ENCODE measurements around the gene COL19A1. TPM values are rescaled to one million over a fixed set of nuclear protein-coding genes. Genes with fewer than 3 reads are reported as not detected.

COL19A1 gene
- total and polyA plus RNA-seq, 7 donors, result 0.54 to 1.6 (median 0.83) TPM; not detected in 3

GRCh38 chr6:70176842-70177550 lies 310.6 kb downstream of the COL19A1 start:
- no peaks in the 10 kb centered on the region for H3K9me3 ChIP-seq
- H3K27me3 ChIP-seq, result no peaks in the 10 kb centered on the region
- intact Hi-C loops (cut with DNase I), result no loop called here
- no peak for DNase-seq
- no peaks in the 10 kb centered on the region for H3K36me3 ChIP-seq
- no peak overlapping the region for H3K4me3 ChIP-seq
- 69 to 88% methylated on average over 3 of the region's 3 CpGs for WGBS, 2 donors
- no peaks in the 10 kb centered on the region for H3K4me1 ChIP-seq
- TF ChIP-seq POLR2AphosphoS5 (IDR thresholded peaks at IDR 0.05), result no peak
- TF ChIP-seq CTCF (IDR thresholded peaks at IDR 0.05), result no peak
- no peak for TF ChIP-seq POLR2A (IDR thresholded peaks at IDR 0.05)
- no peak for TF ChIP-seq EP300 (IDR thresholded peaks at IDR 0.05)
- no peak overlapping the region for H3K27ac ChIP-seq

GRCh38 chr6:70180183-70180900 lies 314.0 kb downstream of the COL19A1 start:
- Histone ChIP-seq H3K9me3 (no peaks in the 10 kb centered on the region), H3K4me1 (no peaks in the 10 kb centered on the region), H3K27me3 (no peaks in the 10 kb centered on the region), H3K4me3 (no peak overlapping the region), H3K27ac (no peak overlapping the region), H3K36me3 (no peaks in the 10 kb centered on the region)
- TF ChIP-seq POLR2AphosphoS5 (IDR thresholded peaks at IDR 0.05) (no peak), CTCF (IDR thresholded peaks at IDR 0.05) (no peak), POLR2A (IDR thresholded peaks at IDR 0.05) (no peak), EP300 (IDR thresholded peaks at IDR 0.05) (no peak)
- intact Hi-C loops (cut with DNase I), result no loop called here
- 90 to 91% methylated on average over 2 of the region's 2 CpGs for WGBS, 2 donors
- no peak for DNase-seq

GRCh38 chr6:70180901-70181599 lies 314.7 kb downstream of the COL19A1 start:
- intact Hi-C loops (cut with DNase I), result no loop called here
- H3K4me3 ChIP-seq, result no peak overlapping the region
- no peak for DNase-seq
- no peaks in the 10 kb centered on the region for H3K27me3 ChIP-seq
- H3K9me3 ChIP-seq, result no peaks in the 10 kb centered on the region
- H3K4me1 ChIP-seq, result no peaks in the 10 kb centered on the region
- H3K27ac ChIP-seq, result no peak overlapping the region
- no peaks in the 10 kb centered on the region for H3K36me3 ChIP-seq
- TF ChIP-seq POLR2A (IDR thresholded peaks at IDR 0.05), result no peak
- WGBS, 2 donors, result 25 to 57% methylated on average over 1 of the region's 1 CpG

GRCh38 chr6:70183538-70183937 lies 317.2 kb downstream of the COL19A1 start:
- H3K9me3 ChIP-seq, result no peaks in the 10 kb centered on the region
- H3K27me3 ChIP-seq, result no peaks in the 10 kb centered on the region
- TF ChIP-seq EP300 (IDR thresholded peaks at IDR 0.05), result no peak
- TF ChIP-seq POLR2A (IDR thresholded peaks at IDR 0.05), result no peak
- no peak for TF ChIP-seq POLR2AphosphoS5 (IDR thresholded peaks at IDR 0.05)
- no peak for TF ChIP-seq CTCF (IDR thresholded peaks at IDR 0.05)
- intact Hi-C loops (cut with DNase I), result no loop called here
- WGBS, 2 donors, result 25 to 60% methylated on average over 3 of the region's 3 CpGs
- H3K27ac ChIP-seq, result no peak overlapping the region
- no peak overlapping the region for H3K4me3 ChIP-seq
- H3K4me1 ChIP-seq, result no peaks in the 10 kb centered on the region
- DNase-seq, result no peak
- no peaks in the 10 kb centered on the region for H3K36me3 ChIP-seq

- Histone ChIP-seq H3K27ac (no peak overlapping the region), H3K4me1 (no peaks in the 10 kb centered on the region), H3K36me3 (no peaks in the 10 kb centered on the region), H3K4me3 (no peak overlapping the region), H3K9me3 (no peaks in the 10 kb centered on the region), H3K27me3 (no peaks in the 10 kb centered on the region)
- DNase-seq, result no peak
- intact Hi-C loops (cut with DNase I), result no loop called here
- WGBS, 2 donors, result 72 to 84% methylated on average over 3 of the region's 3 CpGs
- TF ChIP-seq POLR2A (IDR thresholded peaks at IDR 0.05) (no peak), POLR2AphosphoS5 (IDR thresholded peaks at IDR 0.05) (no peak), EP300 (IDR thresholded peaks at IDR 0.05) (no peak), CTCF (IDR thresholded peaks at IDR 0.05) (no peak)
Observed at GRCh38 chr6:70184723-70185122, 318.4 kb downstream of the COL19A1 start.

Measured in sigmoid colon (tissue), 7 donors.